Panc1 (cell line): ENCODE measurements around the gene C1orf146.

Experiments
- POLR2AphosphoS5 ChIP-seq: IDR thresholded peaks from 2 replicates; pipeline ENCODE4 v1.6.1; 2012; ENCODE audit warnings: mild to moderate bottlenecking, low read depth, low read length, moderate library complexity
- TF ChIP-seq, protein P1 (sequence below): fragments of 450-650 bp; IDR thresholded peaks from 2 replicates; pipeline ENCODE4 v1.5.1; 2017; ENCODE audit warnings: mild to moderate bottlenecking
- TF ChIP-seq, protein P2 (sequence below), 2 experiments: IDR thresholded peaks; 2 replicates each; pipeline ENCODE4 v1.6.1; 2011 to 2012; ENCODE audit warnings: low read depth in 2 of 2, control low read depth in 1 of 2, low read length in 1 of 2, mild to moderate bottlenecking in 1 of 2, moderate library complexity in 1 of 2; ENCODE audit not compliant: insufficient read depth in 1 of 2

DNA sequence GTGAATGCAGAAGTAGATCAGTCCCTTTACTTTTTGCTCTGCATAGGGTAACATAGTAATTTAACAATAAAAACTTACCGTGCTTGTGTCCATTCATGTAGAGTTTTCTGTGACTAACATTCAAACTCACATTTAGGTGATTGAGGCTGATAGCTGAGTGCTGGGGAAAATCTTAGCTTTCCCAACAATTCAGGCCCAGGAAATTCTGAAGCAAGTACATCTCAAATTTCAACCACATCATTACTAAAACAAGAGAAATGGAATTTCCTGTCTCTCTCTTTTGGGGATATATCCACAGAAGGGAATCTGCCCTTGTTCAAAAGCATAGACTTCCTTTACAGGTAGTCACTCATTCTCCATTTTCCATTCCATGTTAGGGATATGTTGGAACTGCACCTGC, 33.1 kb upstream of the C1orf146 start:
- no peak for TF ChIP-seq POLR2AphosphoS5
- TF ChIP-seq, protein P1, sequence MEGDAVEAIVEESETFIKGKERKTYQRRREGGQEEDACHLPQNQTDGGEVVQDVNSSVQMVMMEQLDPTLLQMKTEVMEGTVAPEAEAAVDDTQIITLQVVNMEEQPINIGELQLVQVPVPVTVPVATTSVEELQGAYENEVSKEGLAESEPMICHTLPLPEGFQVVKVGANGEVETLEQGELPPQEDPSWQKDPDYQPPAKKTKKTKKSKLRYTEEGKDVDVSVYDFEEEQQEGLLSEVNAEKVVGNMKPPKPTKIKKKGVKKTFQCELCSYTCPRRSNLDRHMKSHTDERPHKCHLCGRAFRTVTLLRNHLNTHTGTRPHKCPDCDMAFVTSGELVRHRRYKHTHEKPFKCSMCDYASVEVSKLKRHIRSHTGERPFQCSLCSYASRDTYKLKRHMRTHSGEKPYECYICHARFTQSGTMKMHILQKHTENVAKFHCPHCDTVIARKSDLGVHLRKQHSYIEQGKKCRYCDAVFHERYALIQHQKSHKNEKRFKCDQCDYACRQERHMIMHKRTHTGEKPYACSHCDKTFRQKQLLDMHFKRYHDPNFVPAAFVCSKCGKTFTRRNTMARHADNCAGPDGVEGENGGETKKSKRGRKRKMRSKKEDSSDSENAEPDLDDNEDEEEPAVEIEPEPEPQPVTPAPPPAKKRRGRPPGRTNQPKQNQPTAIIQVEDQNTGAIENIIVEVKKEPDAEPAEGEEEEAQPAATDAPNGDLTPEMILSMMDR = no peak
- TF ChIP-seq, protein P2, sequence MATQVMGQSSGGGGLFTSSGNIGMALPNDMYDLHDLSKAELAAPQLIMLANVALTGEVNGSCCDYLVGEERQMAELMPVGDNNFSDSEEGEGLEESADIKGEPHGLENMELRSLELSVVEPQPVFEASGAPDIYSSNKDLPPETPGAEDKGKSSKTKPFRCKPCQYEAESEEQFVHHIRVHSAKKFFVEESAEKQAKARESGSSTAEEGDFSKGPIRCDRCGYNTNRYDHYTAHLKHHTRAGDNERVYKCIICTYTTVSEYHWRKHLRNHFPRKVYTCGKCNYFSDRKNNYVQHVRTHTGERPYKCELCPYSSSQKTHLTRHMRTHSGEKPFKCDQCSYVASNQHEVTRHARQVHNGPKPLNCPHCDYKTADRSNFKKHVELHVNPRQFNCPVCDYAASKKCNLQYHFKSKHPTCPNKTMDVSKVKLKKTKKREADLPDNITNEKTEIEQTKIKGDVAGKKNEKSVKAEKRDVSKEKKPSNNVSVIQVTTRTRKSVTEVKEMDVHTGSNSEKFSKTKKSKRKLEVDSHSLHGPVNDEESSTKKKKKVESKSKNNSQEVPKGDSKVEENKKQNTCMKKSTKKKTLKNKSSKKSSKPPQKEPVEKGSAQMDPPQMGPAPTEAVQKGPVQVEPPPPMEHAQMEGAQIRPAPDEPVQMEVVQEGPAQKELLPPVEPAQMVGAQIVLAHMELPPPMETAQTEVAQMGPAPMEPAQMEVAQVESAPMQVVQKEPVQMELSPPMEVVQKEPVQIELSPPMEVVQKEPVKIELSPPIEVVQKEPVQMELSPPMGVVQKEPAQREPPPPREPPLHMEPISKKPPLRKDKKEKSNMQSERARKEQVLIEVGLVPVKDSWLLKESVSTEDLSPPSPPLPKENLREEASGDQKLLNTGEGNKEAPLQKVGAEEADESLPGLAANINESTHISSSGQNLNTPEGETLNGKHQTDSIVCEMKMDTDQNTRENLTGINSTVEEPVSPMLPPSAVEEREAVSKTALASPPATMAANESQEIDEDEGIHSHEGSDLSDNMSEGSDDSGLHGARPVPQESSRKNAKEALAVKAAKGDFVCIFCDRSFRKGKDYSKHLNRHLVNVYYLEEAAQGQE (IDR thresholded peaks at IDR 0.05; ENCODE audit: insufficient read depth in 1 of 2, low read depth in 2 of 2, low read length in 1 of 2) = no peak
